NB4 (cell line): ENCODE measurements around the gene SREBF1.

Experiments
- DNase-seq: peaks from one replicate; pipeline ENCODE4 v3.0.0; 2010; ENCODE audit warnings: low read depth
- H3K4me3 ChIP-seq: one replicate; pipeline ENCODE4 v1.5.1; 2011; ENCODE audit warnings: mild to moderate bottlenecking, low read depth, low read length, moderate library complexity
- CTCF ChIP-seq: IDR thresholded peaks from one replicate; pipeline ENCODE4 v1.5.1; 2012; ENCODE audit warnings: low read depth, low read length
- MAX ChIP-seq: IDR thresholded peaks from 2 replicates; pipeline ENCODE4 v1.6.1; 2011; ENCODE audit warnings: low read depth, low read length
- MYC ChIP-seq: IDR thresholded peaks from 2 replicates; pipeline ENCODE4 v1.6.1; 2011; ENCODE audit warnings: low read depth, low read length
- POLR2A ChIP-seq: IDR thresholded peaks from 2 replicates; pipeline ENCODE4 v1.6.1; 2011; ENCODE audit warnings: mild to moderate bottlenecking; ENCODE audit not compliant: insufficient read length; ENCODE audit errors: extremely low read depth

SREBF1 gene

GRCh38 chr17:17860766-17861107, 24.0 kb upstream of the SREBF1 start:
- H3K4me3 ChIP-seq: no peak overlapping the region
- TF ChIP-seq POLR2A (no peak), MYC (no peak), CTCF (no peak), MAX (no peak)
- no peak for DNase-seq

- TF ChIP-seq MAX: peak; percentile 63
- no peak for TF ChIP-seq POLR2A
- TF ChIP-seq MYC: peak; percentile 50; the same call in 1 of the 2 replicates
- peak; percentile 95 for TF ChIP-seq CTCF
- DNase-seq: peak; percentile 65
- H3K4me3 ChIP-seq: no peak overlapping the region
These were observed 23.4 kb upstream of the SREBF1 start for GRCh38 chr17:17859909-17860765.

- no peak for DNase-seq
- no peak for TF ChIP-seq MYC
- no peak for TF ChIP-seq POLR2A
- no peak for TF ChIP-seq CTCF
- no peak for TF ChIP-seq MAX
These were observed 20.7 kb upstream of the SREBF1 start for GRCh38 chr17:17857496-17857895.

GRCh38 chr17:17856386-17856785, 19.6 kb upstream of the SREBF1 start:
- TF ChIP-seq CTCF (no peak), POLR2A (no peak), MYC (no peak), MAX (no peak)
- DNase-seq: no peak
- no peak overlapping the region for H3K4me3 ChIP-seq

More at GRCh38 chr17:17857496-17857895, 20.7 kb upstream of the SREBF1 start:
- H3K4me3 ChIP-seq: no peak overlapping the region

GRCh38 chr17:17855976-17856375, 19.2 kb upstream of the SREBF1 start:
- H3K4me3 ChIP-seq: no peak overlapping the region
- DNase-seq: no peak
- no peak for TF ChIP-seq POLR2A
- no peak for TF ChIP-seq CTCF
- TF ChIP-seq MAX: no peak
- TF ChIP-seq MYC: no peak
